GM21390 (cell line): ENCODE results near the gene TANGO2.
A peak's percentile ranks its signal among the peaks of the same experiment; 100 is the strongest.

Experiments
- ATAC-seq: cut with Tn5 transposase; IDR thresholded peaks from one replicate; pipeline ENCODE4 v1.9.1; 2021; ENCODE audit not compliant: unreplicated experiment

The TANGO2 gene

GRCh38 chr22:20011123-20011992, 9.6 kb upstream of the TANGO2 start:
- no peak for ATAC-seq

DNA sequence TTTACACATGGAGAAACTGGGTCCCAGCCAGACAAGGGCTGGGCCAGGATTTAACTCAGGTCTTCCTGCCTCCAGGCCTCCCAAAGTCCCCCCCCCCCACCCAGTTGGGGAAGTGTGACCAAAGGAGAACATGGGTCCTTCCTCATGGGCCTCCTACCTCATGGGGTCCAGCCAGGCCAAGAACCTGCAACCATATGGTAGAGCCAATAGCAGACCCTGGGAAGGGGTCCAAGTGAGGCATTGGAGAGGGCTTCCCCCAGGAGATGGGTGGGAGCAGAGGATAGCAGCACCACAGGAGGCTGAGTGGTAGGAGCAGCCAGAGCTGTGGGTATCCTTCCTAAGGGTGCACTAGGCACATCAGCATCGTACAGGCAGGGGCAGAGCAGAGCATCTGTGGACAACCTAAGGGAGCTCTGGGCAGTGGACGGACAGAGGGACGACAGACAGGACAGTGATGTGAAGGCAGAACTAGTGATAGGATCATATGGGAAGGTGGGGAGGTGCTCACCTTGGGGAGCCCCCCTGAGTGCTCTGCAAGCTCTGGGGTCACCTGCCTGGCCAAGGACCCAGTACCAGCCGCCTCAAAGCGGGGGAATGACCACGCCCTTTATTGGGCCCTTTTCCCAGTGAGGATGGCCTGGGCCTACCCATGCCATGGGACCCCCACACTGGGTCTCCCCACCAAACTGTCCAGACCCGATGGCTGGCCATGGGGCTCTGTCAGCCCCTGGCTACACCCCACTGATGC, 8.7 kb upstream of the TANGO2 start:
- no peak for ATAC-seq

DNA sequence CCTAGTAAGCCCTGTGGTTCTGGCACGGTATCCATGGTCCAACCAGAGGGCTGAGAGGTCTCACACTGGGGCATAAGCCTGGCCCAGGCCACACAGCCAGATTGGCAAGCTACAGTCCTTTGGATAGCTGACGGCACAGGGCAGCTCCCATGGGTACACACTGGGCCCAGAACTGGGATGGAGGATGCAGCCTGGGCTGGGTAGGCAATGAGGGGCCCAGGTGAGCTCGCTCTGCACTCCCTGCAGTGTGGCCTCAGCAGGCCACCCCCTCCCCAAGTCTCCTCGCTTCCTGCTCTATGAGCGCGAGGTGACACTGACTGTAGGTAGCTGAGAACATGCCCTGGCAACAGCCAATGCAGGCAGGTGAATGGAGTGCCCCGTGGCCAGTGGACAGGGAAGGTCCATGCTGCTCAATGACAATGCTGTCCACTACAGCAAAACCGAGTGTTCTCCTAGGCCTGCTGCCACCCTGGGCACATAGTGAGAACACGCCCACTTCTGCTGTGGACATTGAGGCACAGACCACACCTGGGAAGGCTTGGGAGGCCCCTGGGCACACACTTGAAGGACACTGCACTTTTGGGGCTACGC, 8.1 kb upstream of the TANGO2 start:
- no peak for ATAC-seq

DNA sequence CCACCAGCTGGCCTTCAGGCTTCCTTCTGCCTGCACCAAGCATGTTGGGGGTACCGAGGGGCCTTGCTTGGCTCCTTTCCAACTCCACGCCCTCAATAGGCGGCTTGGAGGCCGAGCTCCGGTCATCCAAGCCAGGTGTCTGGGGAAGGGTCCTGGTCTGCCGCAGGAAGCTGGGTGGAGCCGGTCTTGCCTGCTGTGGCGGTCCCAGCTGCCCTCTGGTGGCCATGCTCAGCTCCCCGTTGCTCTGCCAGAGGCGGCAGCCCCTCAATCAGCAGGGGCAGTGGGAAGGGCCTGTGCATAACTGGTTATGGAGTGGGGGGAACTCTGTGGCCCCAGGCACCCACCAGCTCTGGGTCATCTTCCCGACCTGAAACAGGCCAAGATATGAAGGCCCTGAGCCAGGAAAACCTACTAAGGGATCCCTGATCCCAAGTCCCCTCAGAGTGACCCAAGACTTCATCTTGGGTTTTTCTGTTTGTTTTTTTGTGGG, 7.5 kb upstream of the TANGO2 start:
- no peak for ATAC-seq

GRCh38 chr22:20014526-20015186, 6.3 kb upstream of the TANGO2 start:
- no peak for ATAC-seq

DNA sequence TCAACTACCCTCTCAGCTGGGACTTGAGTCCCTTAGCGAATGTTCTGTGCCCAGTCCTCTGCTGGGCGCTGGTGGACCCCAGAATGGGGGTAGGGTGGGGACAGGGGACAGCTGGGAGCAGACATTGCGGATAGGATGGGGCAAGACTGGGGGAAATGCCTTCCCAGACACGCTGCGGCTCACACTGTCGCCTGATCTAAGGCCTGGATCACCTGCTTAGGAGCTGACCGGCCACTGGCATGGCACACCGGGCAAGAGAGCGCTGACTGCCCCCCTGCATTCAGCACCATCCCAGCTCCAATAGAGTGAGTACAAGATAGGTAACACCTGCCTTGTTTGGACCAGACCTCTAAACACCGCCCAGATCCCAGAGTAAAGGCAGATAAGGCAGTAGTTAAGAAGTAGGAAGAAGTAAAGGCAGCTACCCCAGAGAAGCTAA, 5.7 kb upstream of the TANGO2 start:
- ATAC-seq = no peak

DNA sequence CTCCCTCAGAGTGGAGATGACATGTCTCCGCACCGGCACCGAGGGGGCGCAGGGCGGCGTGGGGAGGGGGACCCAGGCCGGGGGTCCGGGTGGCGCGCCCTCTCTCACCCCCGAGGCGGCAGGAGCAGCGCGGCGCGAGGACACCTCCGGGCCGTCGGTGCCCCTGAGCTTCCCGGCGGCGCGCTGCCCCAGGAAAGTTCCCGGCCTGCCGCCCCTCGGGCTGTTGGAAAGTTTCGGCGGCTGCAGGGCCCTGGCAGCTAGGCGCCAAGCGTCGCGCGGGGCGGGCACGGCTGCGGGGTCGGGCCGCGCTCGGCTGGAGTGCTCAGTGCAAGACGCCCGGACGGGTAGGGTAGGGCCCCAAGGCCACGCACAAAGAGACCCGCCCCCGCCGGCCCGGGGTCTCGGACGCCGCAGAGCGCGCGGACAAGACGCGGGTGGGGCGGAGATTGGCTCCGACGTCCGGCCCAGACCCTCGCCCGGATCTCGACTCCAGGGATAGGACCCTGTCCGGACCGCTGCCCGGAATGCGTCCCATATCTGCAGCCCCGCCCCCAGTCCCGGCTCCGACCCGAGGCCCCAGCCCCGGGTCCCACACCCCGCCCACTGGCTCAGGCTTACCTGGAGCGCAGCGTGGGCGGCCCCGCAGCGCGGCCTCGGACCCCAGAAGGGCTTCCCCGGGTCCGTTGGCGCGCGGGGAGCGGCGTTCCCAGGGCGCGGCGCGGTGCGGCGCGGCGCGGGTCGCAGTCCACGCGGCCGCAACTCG, 4.8 kb upstream of the TANGO2 start:
- no peak for ATAC-seq

- peak; percentile 54 for ATAC-seq
These were observed 3.9 kb upstream of the TANGO2 start, which contains the start of gene ARVCF for GRCh38 chr22:20016734-20017621. Gene ARVCF, minus strand, starts transcription at chr22:20016823. Its CDS starts 26,029 bp downstream, at chr22:19990794.

DNA sequence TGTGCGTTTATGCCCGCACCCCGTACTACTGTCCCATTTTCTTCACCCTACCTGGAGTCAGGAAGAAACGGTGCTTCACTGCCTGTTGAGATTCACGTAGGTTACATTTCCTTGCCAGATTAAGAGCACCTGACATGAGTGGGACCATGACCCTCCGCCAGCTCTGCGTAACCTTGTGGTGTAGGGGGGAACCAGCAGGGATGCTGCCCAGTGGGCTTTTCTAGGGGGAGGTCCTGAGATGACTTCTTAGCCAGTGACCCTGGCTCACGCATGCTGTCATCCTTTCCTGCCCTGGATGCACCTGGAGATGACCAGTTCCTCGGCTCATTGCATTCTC, 3.3 kb upstream of the TANGO2 start:
- ATAC-seq = no peak

DNA sequence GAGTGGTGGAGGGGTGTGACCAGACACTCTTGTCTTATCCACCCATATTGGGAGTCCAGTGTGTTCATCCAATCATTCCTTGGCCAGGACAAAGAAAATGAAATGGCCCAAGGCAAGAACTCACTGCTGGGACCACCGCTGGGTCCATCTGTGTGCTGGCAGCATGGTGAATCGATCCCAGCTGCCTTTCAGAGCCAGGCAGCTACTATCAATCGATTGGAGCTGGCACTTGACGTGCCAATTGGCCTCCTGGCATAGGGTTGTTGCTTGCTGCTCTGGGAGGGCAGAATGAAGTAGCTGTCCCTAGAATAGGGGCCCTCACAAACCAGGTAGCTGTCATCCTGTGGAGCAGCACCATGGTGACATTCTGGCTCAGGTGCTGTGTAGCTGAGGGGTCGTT, 2.9 kb upstream of the TANGO2 start:
- ATAC-seq = no peak

DNA sequence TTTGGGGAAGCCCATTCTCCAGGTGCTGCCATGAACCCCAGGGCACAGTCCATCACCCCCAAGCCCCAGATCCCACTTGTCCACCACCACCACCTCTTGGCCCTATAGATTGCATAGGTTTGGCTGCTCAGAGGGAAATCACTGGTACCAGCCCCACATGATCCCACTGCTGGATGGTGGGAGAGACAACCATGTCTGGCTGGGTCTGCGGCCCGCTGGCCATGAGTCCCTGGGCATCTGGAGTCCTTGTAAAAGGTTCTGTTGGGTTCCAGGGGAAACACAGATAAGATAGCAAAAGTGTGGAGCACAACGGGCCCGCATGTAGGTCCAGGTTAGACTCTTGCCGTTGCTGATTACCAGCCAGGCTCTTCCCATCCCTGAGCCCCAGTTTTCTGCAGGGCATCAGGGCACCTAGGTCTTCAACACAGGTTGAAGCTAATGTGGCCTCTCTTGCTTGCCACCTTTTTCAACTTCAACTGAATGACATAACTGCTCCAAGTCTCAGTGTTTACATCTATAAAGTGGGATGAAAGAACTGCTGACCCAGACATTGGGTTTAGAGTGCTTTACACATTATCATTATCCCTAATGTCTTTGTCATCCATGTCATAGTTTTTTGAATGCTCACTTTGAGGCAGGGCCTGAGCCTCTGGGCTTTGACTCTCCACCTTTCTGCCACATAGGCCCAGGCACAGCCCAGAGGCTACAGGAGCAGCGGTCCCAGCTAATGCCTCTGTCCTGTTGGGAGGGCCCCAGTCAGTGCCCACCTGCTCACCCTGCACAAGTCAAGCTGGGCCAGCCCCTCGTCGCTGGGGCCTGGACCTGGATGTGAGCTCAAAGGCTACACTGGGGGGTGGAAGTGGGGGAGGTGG, 1.0 kb upstream of the TANGO2 start:
- ATAC-seq = no peak

- no peak for ATAC-seq
These were observed 579 bp downstream of the TANGO2 start for GRCh38 chr22:20021196-20022181.

GRCh38 chr22:20022231-20022977, 1.5 kb downstream of the TANGO2 start:
- ATAC-seq = no peak

DNA sequence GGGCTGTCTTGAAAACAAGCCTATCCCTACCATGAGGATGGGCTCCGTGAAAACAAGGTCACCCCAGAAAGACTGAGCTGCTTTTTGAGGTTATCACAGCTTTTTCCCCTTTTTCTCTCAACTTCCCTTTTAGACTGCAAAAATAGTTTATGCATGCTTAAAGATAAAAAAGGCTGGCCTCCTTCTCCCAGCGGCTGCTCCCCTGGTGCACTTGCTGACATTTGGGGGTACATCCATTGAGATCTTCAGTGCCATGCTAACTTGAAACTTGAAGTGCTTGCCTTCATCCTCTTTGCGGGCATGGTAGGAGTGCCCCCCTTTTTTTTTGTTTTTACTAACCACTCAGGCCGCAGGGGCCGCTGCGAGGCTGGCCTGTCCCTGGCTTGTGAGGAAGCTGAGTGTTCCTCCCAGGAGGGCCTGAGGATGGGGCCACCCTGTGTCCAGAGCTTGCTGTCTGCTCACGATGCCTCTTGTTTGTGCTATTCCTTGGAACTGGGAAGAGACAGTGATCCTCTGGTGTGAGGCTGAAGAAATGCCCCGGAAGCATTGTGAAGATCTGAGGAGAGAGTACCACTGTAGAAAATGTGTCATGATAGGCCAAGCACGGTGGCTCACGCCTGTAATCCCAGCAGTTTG, 2.2 kb downstream of the TANGO2 start:
- no peak for ATAC-seq

- no peak for ATAC-seq
These were observed 3.3 kb downstream of the TANGO2 start for GRCh38 chr22:20024225-20024624.
